Brain microvascular endothelial cell (primary cell): Measurements from ENCODE around the gene BEST3.

Source experiments
- DNase-seq: peaks from one replicate; pipeline ENCODE4 v3.0.0-alpha.2; 2020
- H3K27ac ChIP-seq: fragments of 250-450 bp; sonication (Bioruptor Pico); 2 replicates; pipeline ENCODE4 v1.5.1; 2020; ENCODE audit warnings: mild to moderate bottlenecking, moderate library complexity
- H3K27me3 ChIP-seq: fragments of 250-450 bp; sonication (Bioruptor Pico); replicated peaks from 2 replicates; pipeline ENCODE4 v1.5.1; 2020; ENCODE audit warnings: mild to moderate bottlenecking
- H3K36me3 ChIP-seq: fragments of 250-450 bp; sonication (Bioruptor Pico); replicated peaks from 2 replicates; pipeline ENCODE4 v1.5.1; 2020; ENCODE audit warnings: mild to moderate bottlenecking
- H3K4me3 ChIP-seq: 2 replicates; pipeline ENCODE4 v1.5.1; 2011; ENCODE audit warnings: low read depth, mild to moderate bottlenecking, control low read depth, low read length, moderate library complexity
- CTCF ChIP-seq: IDR thresholded peaks from 2 replicates; pipeline ENCODE4 v1.5.1; 2011; ENCODE audit warnings: low read depth, mild to moderate bottlenecking, moderate library complexity, low read length, control low read depth, inconsistent platforms; ENCODE audit errors: missing control alignments
- in situ Hi-C: cut with HindIII; loops from 2 replicates; pipeline ENCODE4 v1.10.0; 2017; ENCODE audit warnings: low sequenced_read_pairs, low pct_ligation_motif_present

BEST3 gene

GRCh38 chr12:69712826-69713225 lies 13.7 kb upstream of the BEST3 start:
- H3K36me3 ChIP-seq: no peaks in the 10 kb centered on the region
- no peak overlapping the region for H3K4me3 ChIP-seq
- H3K27me3 ChIP-seq: no peaks in the 10 kb centered on the region
- H3K27ac ChIP-seq: no peak overlapping the region
- in situ Hi-C loops: no loop called here
- DNase-seq: no peak
- TF ChIP-seq CTCF: no peak

DNA sequence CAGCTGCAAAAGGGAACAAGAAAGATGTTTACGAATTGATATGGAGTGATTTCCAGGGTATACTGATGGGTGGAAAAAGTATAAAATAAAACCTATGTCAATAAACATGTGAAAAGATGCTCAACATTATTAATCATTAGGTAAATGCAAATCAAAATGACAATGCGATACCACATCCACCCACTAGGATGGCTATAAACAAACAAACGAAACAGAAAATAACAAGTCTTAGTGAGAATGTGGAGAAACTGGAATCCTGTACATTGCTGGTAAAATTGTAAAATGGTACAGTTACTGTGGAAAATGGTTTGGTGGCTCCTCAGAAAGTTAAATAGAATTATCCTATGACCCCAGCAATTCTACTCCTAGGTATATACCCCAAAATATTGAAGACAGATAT lies 9.5 kb upstream of the BEST3 start:
- Histone ChIP-seq H3K27me3 (no peaks in the 10 kb centered on the region), H3K4me3 (no peak overlapping the region), H3K36me3 (no peaks in the 10 kb centered on the region), H3K27ac (no peak overlapping the region)
- in situ Hi-C loops: no loop called here
- TF ChIP-seq CTCF: no peak
- no peak for DNase-seq

DNA sequence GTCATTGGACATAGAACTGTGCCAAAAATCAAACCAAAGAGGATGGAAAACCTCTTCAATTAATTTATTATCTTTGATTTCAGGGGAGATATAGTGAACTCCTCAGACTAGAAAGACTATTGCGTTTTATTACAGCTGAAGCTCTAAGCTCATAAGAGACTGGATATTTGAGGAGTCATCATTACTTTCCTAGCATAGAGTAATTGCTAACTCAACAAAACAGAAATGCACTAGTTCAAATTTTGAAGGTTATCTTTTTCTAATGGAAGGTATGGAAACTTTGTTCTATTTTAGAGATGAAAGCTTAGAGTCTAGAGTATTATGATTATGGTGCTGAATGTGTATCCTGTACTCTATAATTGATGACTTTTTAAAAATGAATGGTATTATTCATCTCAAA lies 5.3 kb upstream of the BEST3 start:
- Histone ChIP-seq H3K27me3 (no peaks in the 10 kb centered on the region), H3K27ac (no peak overlapping the region), H3K4me3 (no peak overlapping the region), H3K36me3 (no peaks in the 10 kb centered on the region)
- DNase-seq: no peak
- no peak for TF ChIP-seq CTCF
- in situ Hi-C loops: no loop called here

GRCh38 chr12:69703146-69703642 lies 4.1 kb upstream of the BEST3 start:
- DNase-seq: no peak
- Histone ChIP-seq H3K36me3 (no peaks in the 10 kb centered on the region), H3K27me3 (no peaks in the 10 kb centered on the region), H3K4me3 (no peak overlapping the region), H3K27ac (no peak overlapping the region)
- no peak for TF ChIP-seq CTCF
- in situ Hi-C loops: no loop called here

DNA sequence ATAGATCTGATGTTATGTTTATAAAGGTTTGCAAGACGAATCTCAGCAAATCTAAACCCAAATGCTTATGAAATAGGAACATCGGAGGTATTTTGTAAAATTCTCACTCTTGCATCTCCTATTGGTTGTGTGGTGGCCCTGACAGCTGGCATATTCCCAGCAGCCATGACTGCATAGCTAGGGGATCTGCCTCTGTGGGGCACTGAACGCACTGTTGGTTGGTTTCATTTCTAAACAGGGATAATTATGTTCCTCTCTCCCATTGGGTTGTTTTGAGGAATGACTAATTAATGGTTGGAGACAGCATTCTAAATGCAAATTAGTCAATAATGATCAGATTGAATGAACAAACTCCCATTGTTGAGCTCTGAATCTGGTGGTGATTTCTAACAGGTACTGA lies 2.7 kb upstream of the BEST3 start:
- Histone ChIP-seq H3K27ac (no peak overlapping the region), H3K27me3 (no peaks in the 10 kb centered on the region)
- TF ChIP-seq CTCF: no peak

DNA sequence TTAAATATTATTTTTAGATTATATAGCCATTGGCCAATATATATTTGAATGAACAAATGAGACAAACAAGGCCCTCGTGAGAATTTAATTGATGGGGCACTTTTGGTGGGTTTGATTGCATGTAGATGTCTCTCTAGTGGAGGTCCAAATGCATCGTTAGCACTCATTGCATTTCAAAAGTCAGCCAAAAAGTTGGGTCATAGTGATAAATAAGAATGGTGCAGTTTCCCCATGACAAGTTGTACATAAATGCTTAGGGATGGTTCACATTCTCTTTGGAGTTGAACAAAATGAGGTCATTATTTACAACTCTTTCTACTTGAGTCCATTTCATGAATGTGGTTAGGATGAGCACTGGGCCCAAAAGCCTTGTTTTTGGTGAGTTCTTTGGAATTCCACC lies 1.0 kb downstream of the BEST3 start:
- no peak for DNase-seq
- no peak overlapping the region for H3K4me3 ChIP-seq
- TF ChIP-seq CTCF: no peak
- no peaks in the 10 kb centered on the region for H3K36me3 ChIP-seq
- H3K27me3 ChIP-seq: no peaks in the 10 kb centered on the region
- in situ Hi-C loops: no loop called here
- no peak overlapping the region for H3K27ac ChIP-seq

More for the DNA sequence above, 2.7 kb upstream of the BEST3 start:
- Histone ChIP-seq H3K4me3 (no peak overlapping the region), H3K36me3 (no peaks in the 10 kb centered on the region)
- in situ Hi-C loops: no loop called here
- DNase-seq: no peak
